GM18505 (cell line): Measurements from ENCODE around the gene H2AZ2.
"Not testable (repeated sequence)": the region's sequence is repeated elsewhere in the genome, so short reads cannot be mapped to it uniquely, and the experiment has no call there.

Experiments
- ATAC-seq: cut with Tn5 transposase; IDR thresholded peaks from one replicate; pipeline ENCODE4 v1.9.1; 2021; ENCODE audit not compliant: unreplicated experiment
- POLR2A ChIP-seq: IDR thresholded peaks from 4 replicates; pipeline ENCODE4 v1.6.1; 2011; ENCODE audit warnings: borderline replicate concordance; ENCODE audit not compliant: insufficient read depth, insufficient read length; ENCODE audit errors: extremely low read depth

Gene H2AZ2

GRCh38 chr7:44796034-44796503 lies 51.8 kb downstream of the H2AZ2 start:
- ATAC-seq = peak; percentile 29
- no peak for TF ChIP-seq POLR2A

- no peak for ATAC-seq
- no peak for TF ChIP-seq POLR2A
Measured at GRCh38 chr7:44794331-44794730, 53.6 kb downstream of the H2AZ2 start.

GRCh38 chr7:44793919-44794318 lies 54.0 kb downstream of the H2AZ2 start:
- ATAC-seq = no peak
- no peak for TF ChIP-seq POLR2A

- no peak for TF ChIP-seq POLR2A
- ATAC-seq = no peak
Measured at GRCh38 chr7:44791278-44792219, 56.3 kb downstream of the H2AZ2 start.

- no peak for TF ChIP-seq POLR2A
- ATAC-seq = no peak
Measured at GRCh38 chr7:44789990-44790389, 57.9 kb downstream of the H2AZ2 start.

GRCh38 chr7:44787762-44788161 lies 60.1 kb downstream of the H2AZ2 start:
- no peak for TF ChIP-seq POLR2A
- no peak for ATAC-seq

DNA sequence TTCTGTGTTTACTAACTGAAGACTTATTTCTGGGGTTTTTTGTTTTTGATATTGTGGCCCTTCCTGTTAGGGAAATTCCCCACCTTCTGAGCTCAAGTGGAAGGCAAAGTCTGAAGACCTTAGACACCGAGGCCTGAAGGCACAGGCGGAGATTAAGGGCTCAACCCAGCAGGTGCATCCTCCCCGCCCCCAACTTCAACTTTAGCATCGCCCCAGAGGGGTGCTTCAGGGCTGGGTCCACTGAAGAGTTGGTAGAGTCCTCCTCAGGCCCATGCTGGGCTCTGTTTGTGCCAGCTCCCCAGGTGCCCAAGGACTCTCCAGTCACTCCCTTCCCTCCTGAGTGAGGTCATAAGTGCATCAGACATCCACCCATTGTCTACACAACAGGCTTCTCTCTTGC lies 60.8 kb downstream of the H2AZ2 start:
- no peak for ATAC-seq
- no peak for TF ChIP-seq POLR2A

- ATAC-seq = not testable (repeated sequence)
Measured at GRCh38 chr7:44785218-44785617, 62.7 kb downstream of the H2AZ2 start.

- TF ChIP-seq POLR2A = no peak
- ATAC-seq = no peak
Measured at GRCh38 chr7:44784364-44784763, 63.5 kb downstream of the H2AZ2 start.

- ATAC-seq = no peak
- TF ChIP-seq POLR2A = no peak
Measured at GRCh38 chr7:44783407-44783806, 64.5 kb downstream of the H2AZ2 start.

GRCh38 chr7:44782460-44782859 lies 65.4 kb downstream of the H2AZ2 start:
- no peak for TF ChIP-seq POLR2A
- no peak for ATAC-seq
